ENCODE data around the gene RASA3.

RASA3 gene

DNA sequence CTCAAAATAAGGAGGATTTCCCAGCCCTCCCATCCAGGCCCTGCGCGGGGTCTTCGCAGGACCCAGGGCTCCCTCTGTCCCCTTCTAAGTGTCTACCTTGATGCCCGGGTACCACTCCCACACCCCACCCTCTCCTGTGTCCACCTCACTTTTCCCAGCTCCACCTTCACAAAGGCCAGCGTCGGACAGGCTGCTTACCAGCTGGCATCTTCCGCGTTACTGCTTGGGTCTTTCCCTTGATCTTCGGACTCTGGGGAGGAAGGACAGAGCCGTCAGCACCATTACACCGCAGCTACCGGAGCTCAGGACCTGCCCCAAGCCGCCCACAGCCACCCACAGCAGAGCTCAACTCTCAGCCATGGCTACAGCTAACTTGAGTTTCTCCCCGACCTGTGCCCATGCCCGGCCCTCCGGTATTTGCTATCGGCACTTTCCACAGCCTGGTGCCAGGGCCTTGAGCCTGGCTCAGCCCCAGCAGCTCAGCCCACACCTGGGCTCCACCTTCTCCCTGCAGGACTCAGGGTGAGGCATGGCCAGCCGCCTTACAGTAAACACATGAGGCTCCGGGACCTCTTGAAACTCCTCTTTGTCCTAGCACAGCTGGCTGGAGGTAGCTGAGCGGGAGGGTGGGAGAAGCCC lies 162.3 kb downstream of the RASA3 start:
- no peak for DNase-seq (ENCODE audit: low read depth in 3 of 3)

DNA sequence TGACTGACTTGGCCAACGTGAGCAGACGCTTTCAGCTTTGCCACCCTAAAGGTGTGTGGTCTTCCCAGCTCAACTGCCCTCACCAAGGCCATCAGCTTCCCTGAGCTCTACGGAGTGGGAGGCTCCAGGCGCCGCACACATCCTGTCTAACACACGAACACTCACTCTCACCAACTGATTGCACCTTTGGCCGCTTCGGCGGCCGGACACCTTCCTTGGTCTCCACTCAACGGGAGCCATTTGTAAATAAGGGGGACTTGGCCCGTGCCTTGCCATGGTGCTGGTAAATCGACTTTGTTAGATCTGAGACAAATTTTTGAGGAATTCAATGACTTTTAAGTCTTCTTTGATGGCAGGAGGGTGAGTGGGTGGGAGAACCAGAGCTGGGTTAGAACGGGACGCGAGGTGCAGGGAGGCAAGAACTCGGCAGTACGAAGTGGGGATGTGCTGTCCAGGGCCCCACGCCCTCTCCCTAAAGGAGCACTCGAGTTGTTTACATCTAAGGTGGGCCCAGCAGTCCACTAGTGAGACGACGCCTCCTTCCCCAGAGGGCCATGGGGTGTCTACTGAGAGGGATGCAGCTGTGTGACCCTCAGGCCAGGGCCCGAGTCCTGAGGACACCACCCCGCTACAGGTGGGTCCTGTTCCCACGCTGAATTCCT lies 163.0 kb downstream of the RASA3 start:
- DNase-seq (ENCODE audit: low read depth in 3 of 3) = no peak

DNA sequence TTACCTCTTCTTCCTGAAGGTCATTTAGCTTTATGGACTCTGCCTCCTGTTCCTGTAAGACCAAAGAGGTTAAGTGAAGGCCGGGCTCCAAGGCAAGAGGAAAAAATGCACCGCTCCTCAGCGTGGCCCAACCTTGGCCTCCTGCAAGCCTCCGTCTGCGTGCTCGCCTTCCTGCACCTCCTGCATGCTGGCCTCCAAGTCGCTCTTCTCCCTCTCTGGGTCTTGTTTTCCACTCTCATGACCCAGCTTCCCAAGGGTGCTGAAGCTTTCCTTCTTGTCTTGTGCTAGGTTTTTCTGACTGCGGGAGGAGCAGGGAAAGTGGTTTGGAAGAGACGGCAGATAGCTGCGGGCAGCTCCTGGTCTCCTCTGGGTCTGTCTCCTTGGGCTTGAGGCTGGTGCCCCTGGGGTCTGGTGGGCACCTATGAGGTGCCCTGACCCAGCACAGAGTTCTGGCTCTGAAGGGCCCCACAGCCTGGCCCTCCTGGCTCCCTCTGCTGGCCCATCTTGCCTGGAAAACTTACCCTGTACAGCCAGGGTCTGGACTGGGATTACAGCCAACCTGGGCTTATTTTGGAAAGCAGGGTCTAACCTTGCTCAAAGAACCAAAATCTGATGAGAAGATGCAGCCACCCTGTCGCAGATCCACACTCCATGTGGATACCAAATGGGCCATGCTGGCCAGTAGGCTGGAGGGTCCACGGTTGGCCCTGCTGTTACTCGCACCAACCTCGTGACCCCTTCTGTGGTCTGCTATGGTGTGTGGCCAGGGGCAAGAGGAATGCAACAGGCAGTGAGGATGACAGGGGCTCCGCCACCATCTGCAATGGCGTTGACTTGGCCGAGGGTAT lies 163.7 kb downstream of the RASA3 start:
- DNase-seq (ENCODE audit: low read depth in 3 of 3) = no peak

DNA sequence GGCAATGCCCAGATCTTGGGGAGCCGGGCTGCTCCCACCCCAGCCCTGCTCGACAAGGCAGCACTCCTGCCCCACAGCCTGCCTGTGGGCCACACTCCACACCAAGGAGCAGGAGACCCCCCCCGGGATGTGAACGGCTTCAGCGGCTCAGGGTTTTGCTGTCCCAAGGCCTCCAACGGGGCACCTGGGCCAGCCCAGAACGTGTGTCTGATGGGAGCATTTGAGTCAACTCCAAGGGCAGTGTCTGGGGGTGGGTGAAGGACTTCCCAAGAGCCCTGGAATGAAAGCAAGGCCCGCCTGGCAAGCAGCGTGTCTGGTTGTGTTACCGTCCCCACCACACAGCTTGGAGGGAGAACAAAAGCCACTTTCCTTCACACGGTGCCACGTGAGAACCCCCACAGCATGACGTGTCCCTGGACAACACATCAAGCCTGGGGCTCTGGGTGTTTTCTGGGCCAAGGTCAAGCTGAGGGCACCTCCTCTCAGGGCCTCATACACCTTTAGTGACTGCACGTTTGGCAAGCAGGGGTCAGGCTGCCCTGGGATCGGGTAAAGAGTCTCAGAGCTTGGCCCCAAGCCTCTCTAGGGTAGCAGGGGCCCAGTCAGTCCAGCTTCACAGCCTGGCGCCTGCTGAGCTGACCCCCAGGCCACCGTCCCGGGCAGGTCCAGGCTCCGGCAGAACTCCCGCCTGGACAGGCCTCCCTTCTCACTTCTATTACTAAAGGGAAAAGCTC lies 164.5 kb downstream of the RASA3 start:
- DNase-seq (ENCODE audit: low read depth in 3 of 3) = no peak

DNA sequence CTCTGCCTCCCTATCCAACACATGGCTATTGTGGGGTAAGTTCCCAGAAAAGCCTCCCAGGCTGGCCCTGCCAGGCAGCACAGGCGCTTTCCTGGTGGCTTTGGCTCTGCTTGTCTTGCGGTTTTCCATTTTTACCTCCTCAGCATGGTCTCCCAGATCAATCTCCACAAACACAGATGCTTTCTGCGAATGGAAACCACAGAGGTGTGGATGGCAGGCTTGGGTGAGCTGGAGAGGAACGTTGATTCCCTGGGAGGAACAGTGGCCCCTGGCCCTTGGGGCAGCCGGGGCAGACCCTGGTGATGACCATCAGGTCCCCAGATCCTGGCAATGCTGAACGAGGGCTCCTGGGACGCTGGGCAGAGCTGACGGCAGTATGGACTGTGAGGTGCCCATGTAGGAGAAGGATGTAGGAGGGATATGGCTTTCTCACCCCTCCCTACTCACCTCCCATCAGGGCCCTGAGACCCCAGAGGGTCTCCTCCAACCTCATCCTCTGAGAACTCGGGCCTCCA lies 165.2 kb downstream of the RASA3 start:
- DNase-seq (ENCODE audit: low read depth in 3 of 3) = no peak

DNA sequence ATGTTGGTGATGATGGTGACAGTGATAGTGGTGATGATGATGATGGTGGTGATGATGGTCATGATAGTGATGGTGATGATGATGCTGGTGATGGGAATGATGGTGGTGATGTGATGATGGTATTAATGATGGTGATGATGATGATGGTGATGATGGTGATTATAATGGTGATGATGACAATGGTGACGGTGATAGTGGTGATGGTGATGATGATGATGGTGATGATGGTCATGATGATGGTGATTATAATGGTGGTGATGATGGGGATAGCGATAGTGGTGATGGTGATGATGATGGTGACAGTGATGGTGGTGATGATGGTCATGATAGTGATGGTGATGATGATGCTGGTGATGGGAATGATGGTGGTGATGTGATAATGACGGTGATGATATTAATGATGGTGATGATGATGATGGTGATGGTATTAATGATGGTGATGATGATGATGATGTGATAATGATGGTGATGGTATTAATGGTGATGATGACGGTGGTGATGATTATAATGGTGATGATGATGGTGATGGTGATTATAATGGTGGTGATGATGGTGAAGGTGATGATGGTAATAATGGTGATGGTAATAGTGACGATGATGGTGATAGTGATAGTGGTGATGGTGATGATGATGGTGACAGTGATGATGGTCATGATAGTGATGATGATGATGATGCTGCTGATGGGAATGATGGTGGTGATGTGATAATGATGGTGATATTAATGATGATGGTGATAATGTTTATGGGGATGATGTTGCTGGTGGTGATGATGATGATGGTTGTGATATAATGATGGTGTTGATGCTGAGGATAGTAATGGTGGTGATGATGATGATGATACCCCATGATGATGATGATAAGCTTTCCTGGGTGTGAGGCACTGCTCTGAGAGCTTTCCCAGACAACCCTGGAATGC lies 166.2 kb downstream of the RASA3 start:
- DNase-seq (ENCODE audit: low read depth in 3 of 3) = no peak

DNA sequence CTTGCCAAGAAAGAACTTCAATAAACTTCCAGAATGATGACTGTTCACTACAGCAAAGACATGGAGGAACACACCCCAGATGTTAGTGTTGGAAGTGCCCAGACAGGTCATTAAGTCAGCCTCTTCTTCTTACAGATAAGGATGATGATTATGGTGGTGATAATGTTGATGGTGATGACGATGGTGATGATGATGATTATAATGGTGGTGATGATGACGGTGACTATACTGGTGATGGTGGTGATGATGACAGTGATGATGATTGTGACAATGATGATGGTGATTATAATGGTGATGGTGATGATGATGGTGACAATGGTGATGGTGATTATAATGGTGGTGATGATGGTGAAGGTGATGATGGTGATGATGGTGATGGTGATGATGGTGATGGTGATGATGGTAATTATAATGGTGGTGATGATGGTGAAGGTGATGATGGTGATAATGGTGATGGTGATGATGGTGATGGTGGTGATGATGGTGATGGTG lies 167.0 kb downstream of the RASA3 start:
- DNase-seq (ENCODE audit: low read depth in 3 of 3) = no peak

DNA sequence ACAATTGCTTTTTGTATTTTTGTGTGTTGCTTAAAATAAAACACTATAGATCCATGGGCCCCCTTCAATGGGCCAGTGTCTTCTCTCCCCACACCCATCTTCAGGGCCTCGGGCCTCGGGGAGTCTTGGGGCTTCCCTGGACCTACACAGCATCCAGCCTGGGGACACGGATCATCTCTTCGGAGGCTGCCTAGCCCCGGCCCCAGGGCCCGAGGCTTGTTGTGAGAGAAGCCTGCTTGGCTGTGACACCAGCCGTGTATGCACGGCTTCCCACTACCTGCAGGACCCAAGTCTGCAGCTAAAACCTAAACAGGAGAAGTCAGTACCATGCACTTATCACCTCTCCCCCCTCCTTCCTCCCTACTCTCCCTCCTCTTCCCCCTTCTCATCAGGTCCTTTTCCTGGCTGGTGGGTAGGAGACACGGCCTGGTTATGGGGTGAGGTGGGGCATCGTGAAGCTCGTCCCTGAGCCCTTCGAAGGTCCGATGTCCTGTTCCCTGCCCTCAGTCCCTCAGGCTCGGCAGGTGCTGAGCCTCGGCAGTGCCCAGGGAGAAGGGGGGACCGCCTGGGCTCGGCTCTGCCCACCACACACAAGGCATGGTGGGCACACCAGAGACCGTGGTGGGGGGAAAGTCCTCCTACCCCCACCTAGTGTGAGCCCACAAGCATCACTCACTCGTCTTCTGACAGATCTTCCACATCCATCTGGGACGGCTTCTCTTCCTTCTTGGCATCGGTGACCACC lies 168.0 kb downstream of the RASA3 start:
- DNase-seq (ENCODE audit: low read depth in 3 of 3) = no peak

DNA sequence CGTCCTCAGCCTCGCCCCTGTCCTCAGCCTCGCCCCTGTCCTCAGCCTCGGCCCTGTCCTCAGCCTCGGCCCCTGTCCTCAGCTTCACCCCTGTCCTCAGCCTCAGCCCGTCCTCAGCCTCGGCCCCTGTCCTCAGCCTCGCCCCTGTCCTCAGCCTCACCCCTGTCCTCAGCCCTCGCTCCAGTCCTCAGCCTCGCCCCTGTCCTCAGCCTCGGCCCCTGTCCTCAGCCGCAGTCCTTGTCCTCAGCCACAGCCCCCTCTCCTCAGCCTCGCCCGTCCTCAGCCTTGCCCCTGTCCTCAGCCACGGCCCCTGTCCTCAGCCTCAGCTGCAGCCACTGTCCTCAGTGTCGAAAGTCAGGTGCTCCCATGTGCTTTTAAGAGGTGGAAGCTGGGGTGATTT lies 169.0 kb downstream of the RASA3 start:
- no peak for DNase-seq (ENCODE audit: low read depth in 3 of 3)

DNA sequence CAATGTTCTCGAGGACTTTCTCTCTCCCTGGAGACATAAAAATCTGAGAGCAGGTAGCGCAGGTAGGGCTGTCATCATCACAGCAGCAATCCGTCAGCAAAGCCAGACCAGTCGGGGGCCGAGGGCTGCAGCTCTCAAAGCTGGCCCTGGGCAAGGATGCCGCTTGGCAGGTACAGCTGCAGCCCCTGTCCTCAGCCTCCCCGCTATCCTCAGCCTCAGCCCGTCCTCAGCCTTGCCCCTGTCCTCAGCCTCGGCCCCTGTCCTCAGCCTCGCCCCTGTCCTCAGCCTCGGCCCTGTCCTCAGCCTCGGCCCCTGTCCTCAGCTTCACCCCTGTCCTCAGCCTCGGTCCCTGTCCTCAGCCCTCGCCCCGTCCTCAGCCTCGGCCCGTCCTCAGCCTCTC lies 169.4 kb downstream of the RASA3 start:
- DNase-seq (ENCODE audit: low read depth in 3 of 3) = no peak

DNA sequence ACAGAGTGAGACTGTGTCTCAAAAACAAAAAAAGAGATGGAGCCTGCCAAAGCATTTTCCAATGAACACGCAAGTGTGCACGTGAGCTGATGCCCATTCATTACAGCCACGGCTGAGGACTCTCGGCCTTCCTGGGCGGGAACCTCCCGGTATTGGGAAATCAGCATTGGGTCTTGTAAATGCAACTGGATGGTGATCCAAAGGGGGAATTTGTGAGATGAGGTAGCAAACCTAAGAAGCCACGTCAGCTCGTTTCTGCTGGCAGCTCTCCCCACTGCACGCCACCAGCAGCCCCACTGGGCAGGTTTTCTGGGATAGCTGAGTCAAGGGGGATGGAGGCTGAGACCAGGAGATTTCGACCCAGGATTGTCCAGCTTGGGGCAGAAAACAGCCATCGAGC lies 170.0 kb downstream of the RASA3 start:
- no peak for DNase-seq (ENCODE audit: low read depth in 3 of 3)

DNA sequence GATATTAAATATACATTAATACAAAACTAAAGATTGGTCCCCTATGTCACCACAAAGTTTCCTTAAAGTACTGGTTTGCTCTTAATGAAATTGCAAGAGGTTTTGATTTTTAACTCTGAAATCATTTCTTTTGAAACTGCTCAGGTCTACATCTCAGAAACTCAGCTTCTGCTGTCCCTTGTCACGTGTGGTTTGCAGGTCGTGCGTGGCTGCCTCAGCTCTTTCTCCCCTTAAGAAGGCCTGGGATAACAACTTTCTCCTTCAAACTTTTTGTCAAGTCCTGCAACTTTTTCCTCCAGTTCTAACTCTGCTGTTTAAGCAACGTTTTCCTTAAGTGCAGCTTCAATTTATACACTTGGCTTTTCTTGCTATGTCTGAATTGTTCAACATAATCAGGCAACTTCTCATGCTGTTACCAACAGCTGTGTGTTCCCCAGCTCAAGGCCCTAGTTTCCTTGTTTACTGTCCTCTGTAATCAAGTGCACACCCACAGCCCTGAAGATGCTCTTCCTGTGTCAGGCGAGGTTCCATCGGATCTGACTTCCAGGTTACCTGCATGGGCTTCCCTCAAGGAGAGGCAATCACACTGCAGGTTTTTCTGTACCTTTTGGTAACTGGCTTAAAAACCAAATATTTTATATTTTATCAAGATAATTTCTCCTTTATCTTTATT lies 172.0 kb downstream of the RASA3 start:
- no peak for DNase-seq (ENCODE audit: low read depth in 3 of 3)

DNA sequence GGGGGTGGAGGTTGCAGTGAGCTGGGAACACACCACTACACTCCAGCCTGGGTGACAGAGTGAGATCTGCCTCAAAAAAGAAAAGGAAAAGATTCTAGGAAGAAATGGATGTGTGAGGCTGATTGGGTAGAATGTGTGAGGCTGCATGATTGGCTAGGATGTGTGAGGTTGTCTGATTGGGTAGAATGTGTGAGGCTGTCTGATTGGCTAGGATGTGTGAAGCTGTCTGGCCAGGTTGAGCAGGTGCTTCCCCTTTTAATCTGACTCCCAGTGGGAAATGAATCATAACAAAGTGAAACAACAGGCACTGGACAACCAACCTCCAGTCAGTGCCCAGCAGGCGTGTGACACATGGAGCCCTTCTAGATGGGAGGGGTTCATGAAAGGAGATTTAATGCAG lies 173.2 kb downstream of the RASA3 start:
- no peak for DNase-seq (ENCODE audit: low read depth in 3 of 3)

DNA sequence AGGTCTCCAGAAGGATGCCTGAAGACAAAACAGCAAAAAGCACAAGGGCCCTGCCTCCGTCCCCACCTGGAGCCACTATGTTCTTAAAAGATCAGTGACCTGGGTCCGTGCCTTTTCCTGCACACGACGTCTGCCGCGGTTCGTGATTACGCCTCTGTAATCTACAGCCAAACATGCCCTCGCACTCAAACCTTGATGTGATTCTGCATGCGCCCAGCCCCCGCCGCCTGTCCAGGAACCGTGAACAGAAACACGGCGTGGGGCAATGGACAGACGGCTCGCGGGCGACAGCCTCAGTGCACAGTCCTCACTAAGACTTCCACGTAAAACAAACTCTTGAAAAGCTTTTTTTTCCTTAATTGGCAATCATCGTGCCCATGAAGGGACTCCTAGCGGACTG lies 174.1 kb downstream of the RASA3 start:
- DNase-seq (ENCODE audit: low read depth in 3 of 3) = no peak

DNA sequence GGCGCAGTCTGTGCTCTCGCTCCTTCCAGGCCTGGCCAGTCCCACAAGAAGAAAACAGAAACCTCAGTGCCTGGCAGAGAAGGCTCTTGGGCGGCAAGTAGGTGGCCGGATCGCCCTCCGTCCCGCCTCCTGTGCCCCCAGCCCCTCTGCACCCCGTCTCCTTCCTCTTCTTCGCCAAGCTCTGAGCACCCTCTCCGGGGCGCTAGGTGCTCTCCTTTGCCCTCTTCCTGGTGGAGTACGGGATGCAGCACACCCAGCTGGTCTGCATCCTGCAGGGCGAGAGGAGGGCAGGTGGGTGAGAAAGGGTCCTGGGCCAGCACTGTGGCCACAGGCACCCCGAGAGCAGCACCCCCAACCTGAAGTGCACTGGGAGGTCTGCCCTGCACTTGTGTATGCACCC lies 175.9 kb downstream of the RASA3 start:
- DNase-seq (ENCODE audit: low read depth in 3 of 3) = no peak

DNA sequence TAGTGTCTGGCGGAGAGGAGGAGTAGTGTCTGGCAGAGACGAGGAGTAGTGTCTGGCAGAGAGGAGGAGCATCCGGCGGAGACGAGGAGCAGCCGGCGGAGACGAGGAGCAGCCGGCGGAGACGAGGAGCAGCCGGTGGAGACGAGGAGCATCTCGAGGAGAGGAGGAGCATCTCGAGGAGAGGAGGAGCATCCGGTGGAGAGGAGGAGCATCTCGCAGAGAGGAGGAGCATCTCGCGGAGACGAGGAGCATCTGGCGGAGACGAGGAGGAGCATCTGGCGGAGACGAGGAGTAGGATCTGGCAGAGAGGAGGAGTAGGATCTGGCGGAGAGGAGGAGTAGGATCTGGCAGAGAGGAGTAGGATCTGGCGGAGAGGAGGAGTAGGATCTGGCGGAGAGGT lies 176.7 kb downstream of the RASA3 start:
- DNase-seq (ENCODE audit: low read depth in 3 of 3) = no peak

DNA sequence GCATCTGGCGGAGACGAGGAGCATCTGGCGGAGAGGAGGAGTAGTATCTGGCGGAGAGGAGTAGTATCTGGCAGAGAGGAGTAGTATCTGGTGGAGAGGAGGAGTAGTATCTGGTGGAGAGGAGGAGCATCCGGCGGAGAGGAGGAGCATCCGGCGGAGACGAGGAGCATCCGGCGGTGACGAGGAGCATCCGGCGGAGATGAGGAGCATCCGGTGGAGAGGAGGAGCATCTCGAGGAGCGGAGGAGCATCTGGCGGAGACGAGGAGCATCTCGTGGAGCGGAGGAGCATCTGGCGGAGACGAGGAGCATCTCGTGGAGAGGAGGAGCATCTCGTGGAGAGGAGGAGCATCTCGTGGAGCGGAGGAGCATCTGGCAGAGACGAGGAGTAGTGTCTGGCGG lies 177.2 kb downstream of the RASA3 start:
- DNase-seq (ENCODE audit: low read depth in 3 of 3) = no peak

DNA sequence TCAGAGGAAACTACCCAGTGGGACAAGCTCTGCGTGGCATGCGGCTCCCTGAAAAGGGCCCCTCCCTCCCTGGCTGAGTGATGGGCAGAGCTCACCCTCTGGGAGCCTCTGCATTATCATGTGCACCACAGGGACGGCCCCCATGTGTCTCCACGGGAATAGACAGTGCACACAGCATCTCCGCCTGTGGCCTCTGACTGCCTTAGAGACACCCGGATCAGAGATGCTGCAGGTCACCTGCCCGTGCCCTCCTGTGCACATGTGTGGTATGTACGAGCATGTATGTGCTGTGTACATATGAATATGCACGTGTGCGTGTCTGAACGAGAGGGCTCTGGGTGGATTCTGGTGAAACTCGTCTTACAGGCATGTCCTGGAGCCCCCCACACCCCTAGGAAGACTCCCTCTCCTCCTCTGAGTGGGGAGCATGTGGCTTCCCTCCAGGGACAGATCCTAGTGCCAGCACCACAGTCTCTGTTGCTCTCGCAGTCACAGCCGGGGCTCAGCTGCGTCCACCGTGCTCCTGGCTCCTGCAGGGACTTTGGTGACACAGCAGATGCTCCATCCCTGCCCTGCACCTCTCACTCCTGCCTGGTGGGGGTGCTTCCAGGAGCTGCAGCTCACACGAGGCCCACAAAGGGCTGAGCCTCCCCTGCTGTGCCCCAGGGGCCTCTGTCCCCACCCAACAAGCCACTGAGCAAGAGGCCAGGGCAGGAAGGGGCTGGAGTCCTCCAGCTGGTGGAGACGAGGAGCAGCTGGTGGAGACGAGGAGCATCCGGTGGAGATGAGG lies 178.2 kb downstream of the RASA3 start:
- DNase-seq (ENCODE audit: low read depth in 3 of 3) = no peak

DNA sequence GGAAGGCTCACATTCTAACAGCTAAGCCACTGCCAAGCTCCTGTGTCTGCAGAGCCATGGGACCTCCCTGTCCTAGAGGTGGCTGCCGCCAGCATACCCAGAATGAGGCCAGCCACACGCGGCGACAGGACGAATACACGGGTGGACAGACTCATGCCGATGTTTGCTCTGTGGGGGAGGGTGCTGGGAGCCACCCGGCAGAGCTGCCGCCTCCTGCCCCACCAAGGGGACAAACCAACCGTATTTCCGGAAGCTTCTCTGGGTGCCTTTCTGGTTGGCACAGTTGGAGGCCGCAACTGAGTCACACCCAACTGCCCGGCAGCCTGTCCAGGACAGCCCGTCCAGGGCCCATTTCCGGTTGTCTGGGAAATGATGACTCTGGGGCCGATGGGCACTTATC lies 178.9 kb downstream of the RASA3 start:
- DNase-seq (ENCODE audit: low read depth in 3 of 3) = no peak
